Common myeloid progenitor, CD34-positive (primary cell): ENCODE data around the gene KARS1.

Experiments
- CTCF ChIA-PET: fragments of 350-600 bp; sonication (Branson Sonifier 250); formaldehyde crosslinking; loops from one replicate; lab custom pipeline; 2021; ENCODE audit warnings: antibody characterized with exemption; lab: Charles Lee
- POLR2A ChIA-PET: fragments of 350-600 bp; sonication (Branson Sonifier 250); formaldehyde crosslinking; loops from one replicate; lab custom pipeline; 2021; ENCODE audit warnings: antibody characterized with exemption; lab: Charles Lee
- DNase-seq, 3 donors: peaks; one replicate each; pipeline versions ENCODE4 v3.0.0 to v3.0.0-alpha.2; 2013
- H3K27ac ChIP-seq, 2 experiments: 1 replicate in 1 of 2; 2 replicates in 1 of 2; pipeline ENCODE4 v1.7.0; 2013; ENCODE audit warnings: inconsistent platforms in 2 of 2, low read length in 2 of 2, mild to moderate bottlenecking in 2 of 2, low read depth in 1 of 2, moderate library complexity in 1 of 2; ENCODE audit not compliant: severe bottlenecking in 2 of 2, insufficient read depth in 1 of 2, poor library complexity in 1 of 2
- H3K27me3 ChIP-seq, 5 experiments: replicated peaks in 2 of 5; 1 replicate in 3 of 5; 2 replicates in 2 of 5; pipeline versions ENCODE4 v1.6.1 to v1.7.0; 2013; ENCODE audit warnings: low read length in 4 of 5, mild to moderate bottlenecking in 2 of 5, moderate library complexity in 2 of 5, inconsistent platforms in 1 of 5; ENCODE audit not compliant: insufficient read depth in 5 of 5, control insufficient read depth in 4 of 5
- H3K36me3 ChIP-seq, 4 experiments: 1 replicate in 2 of 4; 2 replicates in 2 of 4; pipeline versions ENCODE4 v1.6.1 to v1.7.0; 2013; ENCODE audit warnings: low read length in 3 of 4, control low read depth in 1 of 4, mild to moderate bottlenecking in 1 of 4; ENCODE audit not compliant: control insufficient read depth in 4 of 4, insufficient read depth in 4 of 4
- H3K4me1 ChIP-seq, 4 experiments: 1 replicate in 3 of 4; 2 replicates in 1 of 4; pipeline versions ENCODE4 v1.6.1 to v1.7.1; 2013; ENCODE audit warnings: low read length in 3 of 4, mild to moderate bottlenecking in 3 of 4, control low read depth in 1 of 4, inconsistent platforms in 1 of 4, moderate library complexity in 1 of 4; ENCODE audit not compliant: control insufficient read depth in 4 of 4, insufficient read depth in 4 of 4; ENCODE audit errors: control extremely low read depth in 1 of 4
- H3K4me3 ChIP-seq, 7 experiments: 1 replicate in 4 of 7; 2 replicates in 3 of 7; pipeline versions ENCODE4 v1.5.1 to v1.7.0; 2013; ENCODE audit warnings: mild to moderate bottlenecking in 7 of 7, low read length in 6 of 7, moderate library complexity in 6 of 7, inconsistent platforms in 2 of 7, low read depth in 2 of 7, control low read depth in 1 of 7; ENCODE audit not compliant: insufficient read depth in 4 of 7, control insufficient read depth in 1 of 7; ENCODE audit errors: extremely low read depth in 1 of 7
- H3K9me3 ChIP-seq, 5 experiments: 1 replicate in 4 of 5; 2 replicates in 1 of 5; pipeline versions ENCODE4 v1.6.1 to v1.7.1; 2013; ENCODE audit warnings: low read length in 4 of 5, mild to moderate bottlenecking in 2 of 5, inconsistent platforms in 1 of 5, low read depth in 1 of 5, moderate library complexity in 1 of 5; ENCODE audit not compliant: control insufficient read depth in 4 of 5, insufficient read depth in 2 of 5; ENCODE audit errors: control extremely low read depth in 1 of 5
- WGBS: methylation state at CpG from one replicate; pipeline ENCODE4 v1.1.5; 2013; ENCODE audit not compliant: insufficient coverage; 5-methylcytosine and 5-hydroxymethylcytosine counted together

Gene KARS1

GRCh38 chr16:75644240-75645012 is 3.0 kb downstream of the KARS1 start:
- CTCF ChIA-PET, result interaction anchor here (1.0 to 2.3 kb wide), 2 partner anchors 11 to 15 kb away, joined by 3 to 8 read pairs; no protein-coding TSS in a partner anchor
- POLR2A ChIA-PET, result no interaction called here
- H3K4me1 ChIP-seq, result peaks cover 3 to 24% (median 16%) of the 10 kb centered on the region in 4 experiments
- DNase-seq, result no peak
- peaks cover 15 to 56% (median 48%) of the 10 kb centered on the region in 4 experiments for H3K36me3 ChIP-seq
- H3K27me3 ChIP-seq, result no peaks in the 10 kb centered on the region
- no peaks in the 10 kb centered on the region for H3K9me3 ChIP-seq
- H3K4me3 ChIP-seq, result no peak overlapping the region
- no peak overlapping the region for H3K27ac ChIP-seq
- 100% methylated on average over 6 of the region's 7 CpGs for WGBS

GRCh38 chr16:75640598-75640997 is 6.9 kb downstream of the KARS1 start:
- Histone ChIP-seq H3K36me3 (peaks cover 22 to 86% (median 66%) of the 10 kb centered on the region in 4 experiments), H3K4me3 (no peak overlapping the region), H3K4me1 (peaks cover 0 to 11% (median 4%) of the 10 kb centered on the region in 4 experiments), H3K27ac (no peak overlapping the region), H3K27me3 (no peaks in the 10 kb centered on the region), H3K9me3 (no peaks in the 10 kb centered on the region)
- no peak for DNase-seq
- ChIA-PET CTCF (interaction anchor here (1.1 to 1.5 kb wide), 2 partner anchors 8 to 10 kb away, joined by 3 to 4 read pairs; no protein-coding TSS in a partner anchor), POLR2A (no interaction called here)
- 100% methylated on average over 3 of the region's 6 CpGs for WGBS

- POLR2A ChIA-PET, result no interaction called here
- WGBS, result 100% methylated on average over 1 of the region's 3 CpGs
- H3K36me3 ChIP-seq, result peaks cover 20 to 88% (median 66%) of the 10 kb centered on the region in 4 experiments
- no peak for DNase-seq
- no peaks in the 10 kb centered on the region for H3K9me3 ChIP-seq
- H3K4me1 ChIP-seq, result no peaks in the 10 kb centered on the region
- no peaks in the 10 kb centered on the region for H3K27me3 ChIP-seq
- H3K4me3 ChIP-seq, result no peak overlapping the region
- CTCF ChIA-PET, result interaction anchor here (1.6 kb wide), 1 partner anchor 8 kb away, joined by 4 read pairs; no protein-coding TSS in a partner anchor
- no peak overlapping the region for H3K27ac ChIP-seq
These were observed 12.4 kb downstream of the KARS1 start for GRCh38 chr16:75635036-75635435.

DNA sequence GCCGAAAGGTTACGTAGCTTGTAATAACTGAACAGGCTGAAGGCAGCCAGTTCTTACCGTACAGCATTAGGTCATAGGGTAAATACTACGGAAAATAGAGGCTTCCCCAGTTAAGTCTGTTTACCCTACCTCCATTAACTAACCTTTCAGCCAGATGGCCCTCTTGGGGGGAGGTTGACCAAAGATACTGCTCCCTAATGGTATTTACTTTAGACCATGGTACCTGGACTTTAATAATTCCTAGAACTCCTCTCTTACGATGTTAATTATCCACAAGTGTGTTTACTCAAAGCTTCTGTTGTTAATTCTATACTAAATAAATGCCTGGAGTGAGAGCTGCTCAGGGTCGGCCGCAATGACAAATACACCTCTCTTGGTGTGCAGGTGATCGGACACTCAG is 14.6 kb downstream of the KARS1 start:
- no peak for DNase-seq
- WGBS, result 87% methylated on average over 4 of the region's 8 CpGs
- no peaks in the 10 kb centered on the region for H3K27me3 ChIP-seq
- no peak overlapping the region for H3K4me3 ChIP-seq
- no peaks in the 10 kb centered on the region for H3K9me3 ChIP-seq
- no peak overlapping the region for H3K27ac ChIP-seq
- peaks cover 19 to 88% (median 74%) of the 10 kb centered on the region in 4 experiments for H3K36me3 ChIP-seq
- peaks cover 6 to 13% (median 10%) of the 10 kb centered on the region in 4 experiments for H3K4me1 ChIP-seq
- POLR2A ChIA-PET, result interaction anchor here (1.5 kb wide), 1 partner anchor 15 kb away, joined by 3 read pairs; the partner anchor contains the start of genes KARS1 and TERF2IP
- CTCF ChIA-PET, result interaction anchor here (0.9 to 1.8 kb wide), 4 partner anchors 8 to 168 kb away, joined by 3 to 8 read pairs (median 4); partner anchors contain the start of genes KARS1 and TERF2IP

DNA sequence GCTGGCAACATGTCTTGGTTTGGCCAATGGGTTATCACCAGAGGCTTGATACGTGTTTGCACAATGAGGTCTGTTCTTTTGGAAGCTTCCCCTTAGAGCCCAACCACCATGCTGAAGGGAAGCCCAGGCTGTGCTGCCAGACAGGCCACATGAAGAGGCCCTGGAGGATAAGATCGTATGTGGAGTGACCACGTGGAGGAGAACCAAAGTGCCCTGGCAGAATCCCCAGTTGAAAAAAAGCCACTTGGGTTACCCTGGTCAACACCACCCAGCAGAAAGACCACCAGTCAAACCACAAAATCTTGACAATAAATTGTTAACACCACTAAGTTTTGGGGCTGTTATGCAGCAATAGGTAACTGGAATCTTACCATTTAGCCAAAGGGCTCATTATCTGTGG is 17.4 kb downstream of the KARS1 start:
- CTCF ChIA-PET, result interaction anchor here (1.1 to 1.7 kb wide), 2 partner anchors 8 to 15 kb away, joined by 3 read pairs; no protein-coding TSS in a partner anchor
- WGBS, result 92% methylated on average over 2 of the region's 3 CpGs
- no peak overlapping the region for H3K27ac ChIP-seq
- H3K4me1 ChIP-seq, result peaks cover 22 to 29% (median 26%) of the 10 kb centered on the region in 4 experiments
- no peaks in the 10 kb centered on the region for H3K9me3 ChIP-seq
- no peak for DNase-seq
- no peaks in the 10 kb centered on the region for H3K27me3 ChIP-seq
- H3K4me3 ChIP-seq, result no peak overlapping the region
- H3K36me3 ChIP-seq, result peaks cover 22 to 88% (median 69%) of the 10 kb centered on the region in 4 experiments
- POLR2A ChIA-PET, result no interaction called here

DNA sequence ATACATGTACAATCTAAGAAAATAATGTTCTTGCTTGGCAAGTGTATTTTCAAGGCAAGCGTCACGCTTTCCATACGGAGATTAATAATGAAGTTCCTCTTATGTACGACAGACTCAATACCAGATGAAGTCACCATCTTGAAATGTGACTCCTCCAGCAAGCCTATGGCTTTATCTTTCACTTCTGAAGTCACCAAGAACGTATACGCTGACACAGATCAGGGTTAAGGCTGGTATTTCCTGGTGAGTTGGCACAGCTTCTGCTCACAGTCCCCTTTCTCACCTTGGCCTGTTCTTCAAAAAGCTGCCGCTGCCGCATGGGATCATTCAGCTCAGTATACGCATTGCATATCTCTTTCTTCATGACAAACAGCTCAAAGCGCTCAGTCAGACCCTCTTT is 18.3 kb downstream of the KARS1 start:
- no peak for DNase-seq
- POLR2A ChIA-PET, result no interaction called here
- Histone ChIP-seq H3K27ac (no peak overlapping the region), H3K4me1 (peaks cover 22 to 29% (median 26%) of the 10 kb centered on the region in 4 experiments), H3K27me3 (no peaks in the 10 kb centered on the region), H3K36me3 (peaks cover 23 to 86% (median 64%) of the 10 kb centered on the region in 4 experiments), H3K9me3 (no peaks in the 10 kb centered on the region), H3K4me3 (no peak overlapping the region)
- CTCF ChIA-PET, result interaction anchor here (0.8 to 1.7 kb wide), 3 partner anchors 9 to 17 kb away, joined by 3 read pairs; no protein-coding TSS in a partner anchor
- over 99% methylated on average over 10 of the region's 10 CpGs for WGBS
